Natural killer cell (primary cell): ENCODE data around the gene TMEM170B. TPM values are rescaled to one million over a fixed set of nuclear protein-coding genes. Genes with fewer than 3 reads are reported as not detected.

ENCODE experiments used
- ATAC-seq, 3 donors: fragments of 150-1000 bp in 2 of 3; fragments of 200-7000 bp in 1 of 3; cut with Tn5 transposase; 1 replicate in 1 of 3; 2 replicates in 2 of 3; pipeline ENCODE4 v1.10.0; 2021; ENCODE audit warnings: mild to moderate bottlenecking in 2 of 3, moderate library complexity in 2 of 3
- DNase-seq, 2 donors: peaks; one replicate each; pipeline versions ENCODE4 v3.0.0 to v3.0.0-alpha.2; 2013 to 2021; ENCODE audit warnings: mixed read lengths in 1 of 2
- H3K27ac ChIP-seq: one replicate; pipeline ENCODE4 v1.5.1; 2013; ENCODE audit warnings: mild to moderate bottlenecking, low read length
- H3K27me3 ChIP-seq: one replicate; pipeline ENCODE4 v1.6.1; 2013; ENCODE audit warnings: low read length; ENCODE audit not compliant: control insufficient read depth, insufficient read depth
- H3K36me3 ChIP-seq: one replicate; pipeline ENCODE4 v1.6.1; 2013; ENCODE audit warnings: low read length; ENCODE audit not compliant: control insufficient read depth, insufficient read depth
- H3K4me1 ChIP-seq: one replicate; pipeline ENCODE4 v1.6.1; 2013; ENCODE audit warnings: low read length; ENCODE audit not compliant: control insufficient read depth, insufficient read depth
- H3K4me3 ChIP-seq: one replicate; pipeline ENCODE4 v1.5.1; 2013; ENCODE audit warnings: low read length
- H3K9me3 ChIP-seq: one replicate; pipeline ENCODE4 v1.6.1; 2013; ENCODE audit warnings: low read length; ENCODE audit not compliant: control insufficient read depth, insufficient read depth
- H3K27ac Mint-ChIP-seq, 2 donors: one replicate each; pipeline ENCODE4 v1.8.0; 2022; ENCODE audit warnings: mild to moderate bottlenecking in 2 of 2, mixed read lengths in 2 of 2, moderate library complexity in 1 of 2
- H3K27me3 Mint-ChIP-seq, 2 donors: one replicate each; pipeline ENCODE4 v1.8.0; 2022; ENCODE audit warnings: low read depth in 2 of 2, mixed read lengths in 2 of 2
- H3K36me3 Mint-ChIP-seq: one replicate; pipeline ENCODE4 v1.8.0; 2022; ENCODE audit warnings: mixed read lengths
- H3K4me1 Mint-ChIP-seq, 2 donors: one replicate each; pipeline ENCODE4 v1.8.0; 2022; ENCODE audit warnings: mixed read lengths in 2 of 2
- H3K4me3 Mint-ChIP-seq: one replicate; pipeline ENCODE4 v1.8.0; 2022; ENCODE audit warnings: mild to moderate bottlenecking, moderate library complexity, mixed read lengths
- H3K9me3 Mint-ChIP-seq, 2 donors: one replicate each; pipeline ENCODE4 v1.8.0; 2022; ENCODE audit warnings: mixed read lengths in 2 of 2
- WGBS: methylation state at CpG from one replicate; pipeline ENCODE4 v1.1.7; 2013; ENCODE audit warnings: missing lambda C conversion rate; ENCODE audit not compliant: insufficient coverage; 5-methylcytosine and 5-hydroxymethylcytosine counted together
- intact Hi-C: fragments of 100-400 bp; cut with micrococcal nuclease; formaldehyde crosslinking; loops from one replicate; pipeline ENCODE4 v1.14.2; 2022
- total RNA-seq, 4 donors: library from RNA; stranded (reverse); fragments of 120-200 nt in 1 of 4; gene quantifications; one replicate each; pipeline versions ENCODE4 v1.2.3 to v1.2.4, GENCODE V29; 2013 to 2022
- TF ChIP-seq, protein P1 (sequence below): fragments of 200-600 bp; IDR thresholded peaks from one replicate; pipeline ENCODE4 v1.8.0; 2022; ENCODE audit warnings: antibody characterized with exemption

Gene TMEM170B
- total RNA-seq, 3 donors from 2014 or later (not counting 1 experiment from before 2014, with no cell fraction given), result 1.8 to 3.6 (median 2.5) TPM

DNA sequence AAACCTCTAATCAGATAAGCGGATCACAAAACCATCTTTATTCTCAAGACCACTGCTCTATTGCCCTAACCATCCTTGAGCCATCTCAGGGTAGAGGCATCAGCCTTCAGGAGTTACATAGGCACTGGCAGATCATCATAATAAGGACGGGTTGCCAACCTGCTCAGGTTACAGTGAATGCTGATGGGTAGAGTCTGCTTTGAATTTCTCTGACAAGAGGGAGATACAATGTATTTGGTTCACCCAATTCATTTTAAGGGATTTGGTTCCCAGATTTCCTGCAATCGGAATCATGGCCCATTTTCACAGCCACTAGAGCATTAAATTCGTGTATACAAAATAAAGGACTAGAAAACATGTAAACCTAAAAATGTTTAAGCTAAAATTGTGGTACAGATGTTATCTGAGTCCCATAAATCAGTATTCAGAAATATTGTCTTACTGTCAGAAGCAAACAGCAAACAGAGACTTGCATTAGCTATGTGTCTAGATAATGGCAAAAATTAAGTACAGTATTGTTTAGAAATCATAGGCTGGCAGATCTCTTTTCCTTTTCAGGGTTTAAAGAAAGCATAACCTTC lies 41.9 kb upstream of the TMEM170B start:
- no peaks in the 10 kb centered on the region for H3K27me3 Mint-ChIP-seq
- no peaks in the 10 kb centered on the region for H3K36me3 Mint-ChIP-seq
- no peak overlapping the region for H3K27ac ChIP-seq
- no peak overlapping the region for H3K4me3 ChIP-seq
- H3K36me3 ChIP-seq, result no peaks in the 10 kb centered on the region
- H3K9me3 ChIP-seq, result no peaks in the 10 kb centered on the region
- 85% methylated on average over 4 of the region's 4 CpGs for WGBS
- no peaks in the 10 kb centered on the region for H3K9me3 Mint-ChIP-seq
- H3K27ac Mint-ChIP-seq, result no peak overlapping the region
- TF ChIP-seq, protein P1, sequence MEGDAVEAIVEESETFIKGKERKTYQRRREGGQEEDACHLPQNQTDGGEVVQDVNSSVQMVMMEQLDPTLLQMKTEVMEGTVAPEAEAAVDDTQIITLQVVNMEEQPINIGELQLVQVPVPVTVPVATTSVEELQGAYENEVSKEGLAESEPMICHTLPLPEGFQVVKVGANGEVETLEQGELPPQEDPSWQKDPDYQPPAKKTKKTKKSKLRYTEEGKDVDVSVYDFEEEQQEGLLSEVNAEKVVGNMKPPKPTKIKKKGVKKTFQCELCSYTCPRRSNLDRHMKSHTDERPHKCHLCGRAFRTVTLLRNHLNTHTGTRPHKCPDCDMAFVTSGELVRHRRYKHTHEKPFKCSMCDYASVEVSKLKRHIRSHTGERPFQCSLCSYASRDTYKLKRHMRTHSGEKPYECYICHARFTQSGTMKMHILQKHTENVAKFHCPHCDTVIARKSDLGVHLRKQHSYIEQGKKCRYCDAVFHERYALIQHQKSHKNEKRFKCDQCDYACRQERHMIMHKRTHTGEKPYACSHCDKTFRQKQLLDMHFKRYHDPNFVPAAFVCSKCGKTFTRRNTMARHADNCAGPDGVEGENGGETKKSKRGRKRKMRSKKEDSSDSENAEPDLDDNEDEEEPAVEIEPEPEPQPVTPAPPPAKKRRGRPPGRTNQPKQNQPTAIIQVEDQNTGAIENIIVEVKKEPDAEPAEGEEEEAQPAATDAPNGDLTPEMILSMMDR, result no peak
- H3K4me3 Mint-ChIP-seq, result no peak overlapping the region
- H3K4me1 Mint-ChIP-seq, result no peaks in the 10 kb centered on the region
- DNase-seq (no peak), ATAC-seq (no peak)
- peaks cover 3% of the 10 kb centered on the region for H3K4me1 ChIP-seq
- H3K27me3 ChIP-seq, result no peaks in the 10 kb centered on the region
- intact Hi-C loops, result loop anchor here (1.0 to 10.0 kb wide), 4 partner anchors 80 to 541 kb away; no protein-coding TSS in a partner anchor

DNA sequence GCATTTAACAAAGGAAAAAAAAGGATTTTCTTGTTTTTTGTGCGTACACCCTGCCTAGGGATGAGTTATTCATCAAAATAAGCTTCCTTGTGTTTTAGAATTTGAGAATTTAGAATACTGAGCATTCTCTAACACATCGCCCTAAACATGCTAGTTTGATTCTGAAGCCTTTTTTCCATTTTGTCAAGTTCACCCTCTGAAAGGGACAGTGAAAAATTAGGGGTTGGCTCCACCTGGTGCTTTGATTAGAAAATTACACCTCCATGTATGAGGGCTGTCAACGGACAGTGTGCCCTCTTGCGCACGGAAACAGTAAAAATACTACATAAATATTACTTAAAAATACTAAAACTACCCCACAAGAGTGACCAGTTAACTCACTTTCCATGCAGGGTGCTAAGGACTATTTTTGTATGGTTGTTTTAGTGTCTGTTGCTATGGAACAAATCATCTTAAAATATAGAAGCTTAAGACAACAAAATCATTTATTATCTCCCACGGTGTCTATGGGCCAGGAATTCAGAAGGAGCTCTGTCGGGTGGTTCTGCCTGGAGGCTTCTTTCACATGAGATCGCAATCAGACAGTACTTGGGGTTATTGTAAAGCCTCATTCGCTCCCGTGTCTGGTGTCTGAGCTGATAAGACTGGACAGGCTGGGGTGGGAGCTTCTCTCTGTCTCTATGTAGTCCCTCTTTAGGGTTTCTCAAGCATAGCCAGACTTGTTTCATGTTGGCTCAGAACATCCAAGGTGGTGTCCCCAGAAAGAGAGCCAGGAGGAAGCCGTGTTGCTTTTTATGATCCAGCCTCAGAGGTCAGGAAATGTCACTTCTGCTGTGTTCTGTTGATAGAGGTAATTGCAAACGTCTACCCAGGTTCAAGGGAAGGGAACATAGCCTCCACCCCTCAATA lies 41.1 kb upstream of the TMEM170B start:
- DNase-seq (peak; percentile 48 to 90), ATAC-seq (peak; percentile 95 to 99 (median 99))
- TF ChIP-seq, protein P1, result peak; percentile 93
- Mint-ChIP-seq H3K9me3 (no peaks in the 10 kb centered on the region), H3K27me3 (no peaks in the 10 kb centered on the region), H3K36me3 (no peaks in the 10 kb centered on the region), H3K27ac (no peak overlapping the region), H3K4me1 (no peaks in the 10 kb centered on the region), H3K4me3 (no peak overlapping the region)
- Histone ChIP-seq H3K9me3 (no peaks in the 10 kb centered on the region), H3K27ac (peak overlapping the region; percentile 2), H3K4me3 (no peak overlapping the region), H3K36me3 (no peaks in the 10 kb centered on the region), H3K27me3 (no peaks in the 10 kb centered on the region), H3K4me1 (peaks cover 3% of the 10 kb centered on the region)
- WGBS, result 36% methylated on average over 11 of the region's 12 CpGs
- intact Hi-C loops, result loop anchor here (1.0 to 10.0 kb wide), 4 partner anchors 79 to 542 kb away; no protein-coding TSS in a partner anchor

DNA sequence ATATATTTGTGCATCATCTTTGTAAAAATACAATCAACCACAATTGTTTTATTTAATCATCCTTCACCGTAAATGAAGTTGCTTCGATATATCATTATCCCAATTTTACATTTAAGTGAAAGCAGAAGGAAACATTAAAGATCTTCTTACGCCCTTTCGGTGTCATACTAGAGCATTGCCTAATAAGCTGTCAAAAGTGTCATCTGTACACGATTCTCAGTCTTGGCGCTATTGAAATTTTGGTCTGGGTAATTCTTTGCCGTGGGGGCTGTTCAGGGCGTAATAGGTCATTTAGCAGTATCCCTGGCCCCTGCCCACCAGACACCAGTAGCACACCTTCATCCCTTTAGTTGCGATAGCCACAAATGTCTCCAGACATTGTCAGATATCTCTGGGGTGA lies 40.4 kb upstream of the TMEM170B start:
- no peak for DNase-seq
- no peaks in the 10 kb centered on the region for H3K9me3 Mint-ChIP-seq
- no peak overlapping the region for H3K27ac Mint-ChIP-seq
- Histone ChIP-seq H3K4me3 (no peak overlapping the region), H3K4me1 (peaks cover 3% of the 10 kb centered on the region), H3K27me3 (no peaks in the 10 kb centered on the region), H3K36me3 (no peaks in the 10 kb centered on the region), H3K9me3 (no peaks in the 10 kb centered on the region), H3K27ac (peak overlapping the region; percentile 29)
- H3K27me3 Mint-ChIP-seq, result no peaks in the 10 kb centered on the region
- H3K4me1 Mint-ChIP-seq, result no peaks in the 10 kb centered on the region
- WGBS, result 91% methylated on average over 8 of the region's 9 CpGs
- ATAC-seq, result no peak
- intact Hi-C loops, result loop anchor here (10.0 kb wide), 1 partner anchor 542 kb away; no protein-coding TSS in a partner anchor
- no peaks in the 10 kb centered on the region for H3K36me3 Mint-ChIP-seq
- H3K4me3 Mint-ChIP-seq, result no peak overlapping the region
- TF ChIP-seq, protein P1, result no peak
